Upper lobe of right lung (tissue), 1 donor: ENCODE results near the gene ANGPT4. TPM values are rescaled to one million over a fixed set of nuclear protein-coding genes. Genes with fewer than 3 reads are reported as not detected.

Source experiments
- ATAC-seq: fragments of 200-7000 bp; cut with Tn5 transposase; one replicate; pipeline ENCODE4 v1.9.1; 2020; ENCODE audit warnings: mild to moderate bottlenecking, moderate library complexity
- DNase-seq: peaks from one replicate; pipeline ENCODE4 v3.0.0-alpha.2; 2020
- H3K27ac ChIP-seq: fragments of 200-600 bp; one replicate; pipeline ENCODE4 v1.8.0; 2022
- H3K27me3 ChIP-seq: fragments of 200-600 bp; one replicate; pipeline ENCODE4 v1.8.0; 2022; ENCODE audit warnings: mild to moderate bottlenecking
- H3K36me3 ChIP-seq: fragments of 200-600 bp; one replicate; pipeline ENCODE4 v1.8.0; 2022
- H3K4me1 ChIP-seq: fragments of 200-600 bp; one replicate; pipeline ENCODE4 v1.8.0; 2022
- H3K4me3 ChIP-seq: fragments of 200-600 bp; one replicate; pipeline ENCODE4 v1.8.0; 2022; ENCODE audit warnings: mild to moderate bottlenecking
- H3K9me3 ChIP-seq: fragments of 200-600 bp; one replicate; pipeline ENCODE4 v1.8.0; 2022
- intact Hi-C: fragments of 100-400 bp; cut with DNase I; formaldehyde crosslinking; loops from one replicate; pipeline ENCODE4 v1.11.0; 2022
- total RNA-seq: library from RNA; stranded (reverse); fragmentation: NEBNext Ultra II Directional; extraction: Animal tissue kit (Norgen Biotek cat#: 25700); gene quantifications from one replicate; pipeline ENCODE4 v1.2.1, GENCODE V29; 2021
- TF ChIP-seq, protein P1 (sequence below): fragments of 200-600 bp; IDR thresholded peaks from one replicate; pipeline ENCODE4 v1.8.0; 2022; ENCODE audit warnings: antibody characterized with exemption
- donor health status: DM: no; HTN: yes; CAD: no; lungs with severe emphysema.

The ANGPT4 gene
- total RNA-seq, 1 donor from 2014 or later: 0.81 TPM

DNA sequence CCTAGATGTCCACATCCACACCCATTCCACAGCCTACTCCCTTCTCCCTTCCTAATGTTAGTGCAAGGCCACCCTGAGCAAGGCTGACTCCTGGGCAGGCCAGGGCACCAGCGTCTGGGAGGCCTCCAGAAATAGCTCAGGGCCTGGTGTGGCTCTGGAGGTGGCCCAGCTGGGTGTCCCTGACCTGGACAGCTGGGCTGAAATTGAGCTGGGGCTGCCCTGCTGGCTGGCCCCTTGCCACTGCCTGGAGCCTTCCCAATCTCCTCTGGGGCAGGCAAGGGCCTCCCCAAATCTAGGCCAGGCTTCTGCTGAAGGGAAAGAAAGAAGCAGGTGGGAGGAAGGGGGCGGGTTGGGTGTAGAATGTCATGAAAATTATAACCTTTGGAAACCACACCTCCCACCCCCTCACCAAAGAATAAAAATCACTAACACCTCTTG lies 80.5 kb downstream of the ANGPT4 start:
- intact Hi-C loops: no loop called here

DNA sequence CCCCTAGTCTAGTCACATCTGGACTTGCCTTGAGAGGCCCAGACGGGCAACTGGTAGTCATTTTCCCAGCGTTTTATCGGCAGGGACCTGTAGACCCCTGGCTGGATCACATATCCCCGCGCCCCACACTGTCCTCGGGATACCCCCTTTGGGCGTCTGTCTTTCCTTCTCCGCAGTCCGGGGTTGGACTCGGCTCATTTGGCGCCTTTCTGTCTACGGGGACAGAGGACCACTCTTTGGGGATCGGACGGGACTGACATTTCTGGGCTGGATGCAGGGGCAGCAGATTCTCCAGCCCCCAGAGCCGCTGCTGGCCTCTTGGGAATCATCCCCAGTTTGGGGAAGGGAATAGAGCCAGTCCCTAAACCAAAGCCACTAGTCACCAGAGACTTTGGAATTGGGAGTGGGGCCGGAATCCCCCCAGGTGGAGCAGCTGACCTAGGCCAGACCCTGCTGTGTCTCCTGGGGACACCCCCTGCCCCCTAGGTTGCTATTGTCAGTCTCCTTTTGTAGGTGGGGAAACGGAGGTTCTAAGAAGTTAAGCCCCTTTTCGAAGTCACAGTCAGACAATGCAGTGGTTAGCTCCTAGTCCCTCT lies 81.9 kb downstream of the ANGPT4 start:
- Histone ChIP-seq H3K9me3 (no peaks in the 10 kb centered on the region), H3K27ac (peak overlapping the region; percentile 94), H3K36me3 (no peaks in the 10 kb centered on the region), H3K4me3 (peak overlapping the region; percentile 98), H3K27me3 (no peaks in the 10 kb centered on the region), H3K4me1 (peaks cover 33% of the 10 kb centered on the region)
- ATAC-seq: peak; percentile 1
- intact Hi-C loops: no loop called here
- TF ChIP-seq, protein P1, sequence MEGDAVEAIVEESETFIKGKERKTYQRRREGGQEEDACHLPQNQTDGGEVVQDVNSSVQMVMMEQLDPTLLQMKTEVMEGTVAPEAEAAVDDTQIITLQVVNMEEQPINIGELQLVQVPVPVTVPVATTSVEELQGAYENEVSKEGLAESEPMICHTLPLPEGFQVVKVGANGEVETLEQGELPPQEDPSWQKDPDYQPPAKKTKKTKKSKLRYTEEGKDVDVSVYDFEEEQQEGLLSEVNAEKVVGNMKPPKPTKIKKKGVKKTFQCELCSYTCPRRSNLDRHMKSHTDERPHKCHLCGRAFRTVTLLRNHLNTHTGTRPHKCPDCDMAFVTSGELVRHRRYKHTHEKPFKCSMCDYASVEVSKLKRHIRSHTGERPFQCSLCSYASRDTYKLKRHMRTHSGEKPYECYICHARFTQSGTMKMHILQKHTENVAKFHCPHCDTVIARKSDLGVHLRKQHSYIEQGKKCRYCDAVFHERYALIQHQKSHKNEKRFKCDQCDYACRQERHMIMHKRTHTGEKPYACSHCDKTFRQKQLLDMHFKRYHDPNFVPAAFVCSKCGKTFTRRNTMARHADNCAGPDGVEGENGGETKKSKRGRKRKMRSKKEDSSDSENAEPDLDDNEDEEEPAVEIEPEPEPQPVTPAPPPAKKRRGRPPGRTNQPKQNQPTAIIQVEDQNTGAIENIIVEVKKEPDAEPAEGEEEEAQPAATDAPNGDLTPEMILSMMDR: no peak
- no peak for DNase-seq

More for the DNA sequence above, 80.5 kb downstream of the ANGPT4 start:
- peak overlapping the region; percentile 14 for H3K4me3 ChIP-seq
- TF ChIP-seq, protein P1: no peak
- no peaks in the 10 kb centered on the region for H3K27me3 ChIP-seq
- no peaks in the 10 kb centered on the region for H3K9me3 ChIP-seq
- DNase-seq (no peak), ATAC-seq (no peak)
- peaks cover 32% of the 10 kb centered on the region for H3K4me1 ChIP-seq
- no peaks in the 10 kb centered on the region for H3K36me3 ChIP-seq
- H3K27ac ChIP-seq: no peak overlapping the region

DNA sequence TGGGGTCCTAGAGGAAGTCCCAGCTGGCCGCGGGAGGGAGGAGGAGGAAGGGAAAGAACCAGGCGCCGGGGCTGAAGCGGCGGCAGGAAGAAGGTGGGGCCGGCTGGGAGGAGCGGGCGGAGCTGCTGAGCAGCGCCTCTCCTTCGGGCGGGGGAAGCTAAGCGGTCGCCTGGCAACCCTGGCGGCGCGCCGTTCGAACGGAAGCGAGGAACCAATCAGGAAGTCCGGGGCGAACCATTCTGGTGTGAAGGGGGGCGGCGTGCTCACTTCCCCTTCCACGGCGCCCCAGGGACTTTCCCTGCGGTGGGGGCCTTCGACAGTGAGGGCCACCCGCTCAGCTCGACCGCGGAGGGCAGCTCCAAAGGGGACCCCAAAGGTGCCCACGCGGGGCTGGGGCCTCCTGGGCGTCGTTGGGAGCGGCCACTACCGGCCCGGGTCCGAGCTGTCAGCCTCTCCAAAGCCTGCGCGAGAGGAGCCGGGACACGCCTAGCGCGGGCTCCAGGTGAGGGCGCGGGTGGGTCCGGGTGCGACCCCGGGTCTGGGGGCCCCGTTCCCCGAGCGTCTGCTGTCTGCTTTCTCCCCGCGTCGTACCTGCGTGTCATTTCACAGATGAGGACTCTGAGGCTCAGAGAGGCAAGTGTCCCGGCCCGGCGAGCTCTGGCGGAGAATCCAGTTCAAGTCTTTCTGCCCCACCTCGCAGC lies 82.5 kb downstream of the ANGPT4 start, which contains the start of gene FAM110A:
FAM110A (plus strand) TSS at position 266 of the 701 bp plus-strand sequence. CDS start 11,090 bp downstream, outside the sequence.
- H3K4me1 ChIP-seq: peaks cover 36% of the 10 kb centered on the region
- no peaks in the 10 kb centered on the region for H3K36me3 ChIP-seq
- peak; percentile 98 for ATAC-seq
- TF ChIP-seq, protein P1: no peak
- H3K27ac ChIP-seq: peak within 1 kb of the TSS; percentile 94
- peak; percentile 99 for DNase-seq
- peak within 1 kb of the TSS; percentile 98 for H3K4me3 ChIP-seq
- H3K9me3 ChIP-seq: no peaks in the 10 kb centered on the region
- no peaks in the 10 kb centered on the region for H3K27me3 ChIP-seq
- intact Hi-C loops: no loop called here

DNA sequence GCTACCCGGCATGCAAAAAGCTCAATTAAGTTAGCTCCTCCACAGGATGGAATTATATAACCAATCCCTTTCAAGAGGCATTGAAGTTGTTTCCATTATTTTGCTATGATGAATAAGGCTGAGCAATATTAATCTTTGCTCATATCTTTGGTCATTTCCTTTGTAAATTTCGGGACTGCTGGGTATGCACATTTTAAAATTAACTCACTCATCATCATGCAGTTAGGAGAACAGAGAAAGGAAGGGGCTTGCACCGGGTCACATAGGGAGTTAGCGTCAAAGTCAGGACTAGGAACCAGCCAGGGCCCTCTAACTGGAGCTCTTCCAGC lies 83.0 kb downstream of the ANGPT4 start:
- H3K27ac ChIP-seq: peak overlapping the region; percentile 94
- DNase-seq (no peak), ATAC-seq (no peak)
- H3K4me3 ChIP-seq: peak overlapping the region; percentile 98
- intact Hi-C loops: no loop called here
- TF ChIP-seq, protein P1: no peak
- no peaks in the 10 kb centered on the region for H3K9me3 ChIP-seq
- H3K4me1 ChIP-seq: peaks cover 36% of the 10 kb centered on the region
- no peaks in the 10 kb centered on the region for H3K36me3 ChIP-seq
- H3K27me3 ChIP-seq: no peaks in the 10 kb centered on the region

DNA sequence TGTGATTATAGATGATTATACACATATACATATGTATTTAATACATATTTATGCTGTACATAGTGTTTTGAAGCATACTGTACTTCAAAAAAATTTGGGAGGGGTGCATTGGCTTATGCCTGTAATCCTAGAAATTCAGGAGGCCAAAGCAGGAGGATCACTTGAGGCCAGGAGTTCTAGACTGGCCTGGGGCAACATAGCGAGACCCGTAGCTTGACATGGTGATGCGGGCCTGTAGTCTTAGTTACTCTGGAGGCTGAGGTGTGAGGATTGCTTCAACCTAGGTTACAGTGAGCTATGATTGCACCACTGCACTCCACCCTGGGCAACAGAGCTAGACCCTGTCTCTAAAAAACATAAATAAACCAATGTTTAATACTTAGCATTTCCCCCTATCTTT lies 84.2 kb downstream of the ANGPT4 start:
- no peaks in the 10 kb centered on the region for H3K9me3 ChIP-seq
- TF ChIP-seq, protein P1: no peak
- no peaks in the 10 kb centered on the region for H3K27me3 ChIP-seq
- DNase-seq (no peak), ATAC-seq (no peak)
- peaks cover 36% of the 10 kb centered on the region for H3K4me1 ChIP-seq
- no peak overlapping the region for H3K4me3 ChIP-seq
- no peaks in the 10 kb centered on the region for H3K36me3 ChIP-seq
- intact Hi-C loops: no loop called here
- H3K27ac ChIP-seq: no peak overlapping the region
